ENCODE measurements around the gene ALDH4A1. TPM values are rescaled to one million over a fixed set of nuclear protein-coding genes. Genes with fewer than 3 reads are reported as not detected.

Gene ALDH4A1
- total RNA-seq, 1 experiment from 2014 or later: 26.1 TPM

- H2AFZ ChIP-seq (ENCODE audit: low read length): no peak overlapping the region
- no peak overlapping the region for H2BK5ac ChIP-seq (ENCODE audit: insufficient read length, low read length)
- H3K56ac ChIP-seq (ENCODE audit: insufficient read length, low read depth, low read length): no peak overlapping the region
- no CpG with 5 or more reads among the region's 5 CpGs for WGBS (ENCODE audit: extremely low coverage, insufficient read length, low lambda C conversion rate)
- no peak overlapping the region for H4K91ac ChIP-seq (ENCODE audit: insufficient read length, low read depth, low read length)
- no peak overlapping the region for H2AK5ac ChIP-seq (ENCODE audit: insufficient read length, low read length)
- TF ChIP-seq CTCF (conservative IDR thresholded peaks at IDR 0.05): no peak
- no peak overlapping the region for H3K4me2 ChIP-seq (ENCODE audit: insufficient read depth, insufficient read length, low read length)
- H3K14ac ChIP-seq (ENCODE audit: insufficient read depth, low read length): no peak overlapping the region; the same call in 1 of the 2 replicates
- no peak overlapping the region for H2BK12ac ChIP-seq (ENCODE audit: insufficient read length, low read depth, low read length)
- H3K9me3 ChIP-seq (ENCODE audit: control insufficient read depth, low read depth, low read length): no peaks in the 10 kb centered on the region
- no peaks in the 10 kb centered on the region for H3K36me3 Mint-ChIP-seq (ENCODE audit: insufficient read depth in 1 of 3, low read depth in 3 of 3)
- peaks cover 49 to 51% of the 10 kb centered on the region in 2 experiments for H3K4me1 Mint-ChIP-seq
- no peak overlapping the region for H3K4ac ChIP-seq (ENCODE audit: low read depth, low read length)
- DNase-seq: no peak
- no peak overlapping the region for H3K9ac ChIP-seq (ENCODE audit: extremely low read depth, insufficient read length, low read length)
- no peak overlapping the region for H3T11ph ChIP-seq (ENCODE audit: low read length)
- no peak overlapping the region for H2BK15ac ChIP-seq (ENCODE audit: low read depth, low read length)
- no peaks in the 10 kb centered on the region for H4K20me1 ChIP-seq (ENCODE audit: control insufficient read depth, insufficient read depth, insufficient read length)
- peak overlapping the region in 2 of 3 experiments; percentile 21 to 60; a peak in 1 of 7 replicates for H3K27ac Mint-ChIP-seq
- no peak overlapping the region for H3K18ac ChIP-seq (ENCODE audit: insufficient read length, low read depth, low read length)
- no peak overlapping the region for H4K5ac ChIP-seq (ENCODE audit: insufficient read length, low read depth, low read length)
- no peaks in the 10 kb centered on the region for H3K79me2 ChIP-seq (ENCODE audit: insufficient read depth, low read length)
- H4K8ac ChIP-seq (replicated peaks; ENCODE audit: insufficient read length, low read depth, low read length): no peak overlapping the region
- H3K4me3 Mint-ChIP-seq: no peak overlapping the region
- H3K9me3 Mint-ChIP-seq: no peaks in the 10 kb centered on the region
- no peaks in the 10 kb centered on the region for H3K23me2 ChIP-seq (ENCODE audit: insufficient read length, low read depth, low read length, poor library complexity, severe bottlenecking)
- no peak overlapping the region for H3K23ac ChIP-seq (ENCODE audit: insufficient read length, low read depth, low read length)
- no peak overlapping the region for H2BK120ac ChIP-seq (ENCODE audit: low read depth, low read length, poor library complexity, severe bottlenecking)
- H2BK20ac ChIP-seq (ENCODE audit: low read depth, low read length, poor library complexity, severe bottlenecking): no peak overlapping the region
- no peaks in the 10 kb centered on the region; the same call in none of the 2 replicates for H3K27me3 Mint-ChIP-seq (ENCODE audit: low read depth)
- no peaks in the 10 kb centered on the region for H3K79me1 ChIP-seq (ENCODE audit: insufficient read depth, low read depth, low read length, poor library complexity, severe bottlenecking)
- no peak overlapping the region for H3K27ac ChIP-seq (ENCODE audit: insufficient read length, low read depth, low read length)
- H3K27me3 ChIP-seq (ENCODE audit: insufficient read depth, low read length): no peaks in the 10 kb centered on the region
- no peaks in the 10 kb centered on the region; the same call in 1 of the 2 replicates for H3K4me1 ChIP-seq (ENCODE audit: insufficient read depth, low read length)
Observed at GRCh38 chr1:18932387-18932786, 30.0 kb upstream of the ALDH4A1 start.
